Frontal cortex (tissue), 4 donors: Measurements from ENCODE around the gene CPNE6. TPM values are rescaled to one million over a fixed set of nuclear protein-coding genes. Genes with fewer than 3 reads are reported as not detected.

Experiments
- DNase-seq, 2 donors: peaks; one replicate each; pipeline ENCODE4 v3.0.0; 2012; ENCODE audit warnings: low spot score in 2 of 2
- FAIRE-seq: peaks from 2 replicates; lab custom pipeline; 2012; peaks lifted over from hg19 to GRCh38; lab: Jason Lieb, UNC
- total RNA-seq: library from RNA; depleted of rRNA; stranded (reverse); fragments of >200 nt; gene quantifications from one replicate; pipeline ENCODE4 v1.2.3, GENCODE V29; 2014
- donor health status: control.
- donor health status: control.
- donor health status: control.

Gene CPNE6
- total RNA-seq, 1 donor from 2014 or later, result 35.5 TPM

GRCh38 chr14:24066496-24067132 lies 4.7 kb upstream of the CPNE6 start:
- FAIRE-seq (no peak), DNase-seq (no peak)

GRCh38 chr14:24067133-24068082 lies 4.0 kb upstream of the CPNE6 start:
- DNase-seq (no peak), FAIRE-seq (no peak)

DNA sequence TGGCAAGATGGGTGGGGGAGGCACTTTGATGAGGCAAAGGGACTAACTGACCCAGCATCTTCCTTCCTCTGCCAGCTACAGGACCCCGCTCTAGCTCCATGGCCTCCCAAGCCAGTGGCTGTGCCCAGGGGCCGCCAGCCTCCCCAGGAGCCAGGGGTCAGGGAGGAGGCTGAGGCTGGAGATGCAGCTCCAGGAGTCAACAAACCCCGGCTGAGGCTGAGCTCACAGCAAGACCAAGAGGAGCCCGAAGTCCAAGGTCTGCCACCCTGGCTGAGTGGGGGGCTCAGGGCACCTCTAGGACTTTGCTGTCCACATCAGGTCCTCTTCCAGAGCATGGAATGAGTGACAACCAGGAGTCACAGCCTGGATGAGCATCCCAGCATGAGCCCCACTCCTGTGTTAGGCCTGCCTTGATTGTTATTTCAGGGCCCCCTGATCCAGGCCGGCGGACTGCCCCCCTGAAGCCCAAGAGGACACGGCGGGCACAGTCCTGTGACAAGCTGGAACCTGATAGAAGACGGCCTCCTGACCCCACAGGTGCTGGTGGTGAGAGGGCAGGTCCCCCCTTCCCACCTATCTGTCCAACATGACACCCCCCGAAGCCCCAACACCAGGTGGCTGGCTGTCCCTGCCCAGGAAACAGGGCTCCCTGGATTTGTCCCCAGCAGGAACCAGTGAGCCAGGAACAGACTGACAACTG lies 2.5 kb upstream of the CPNE6 start:
- FAIRE-seq, result no peak
- DNase-seq, result no peak

- FAIRE-seq (no peak), DNase-seq (no peak)
Measured at GRCh38 chr14:24069411-24069735, 2.0 kb upstream of the CPNE6 start.

GRCh38 chr14:24070285-24071143 lies 848 bp upstream of the CPNE6 start:
- DNase-seq (no peak), FAIRE-seq (no peak)

DNA sequence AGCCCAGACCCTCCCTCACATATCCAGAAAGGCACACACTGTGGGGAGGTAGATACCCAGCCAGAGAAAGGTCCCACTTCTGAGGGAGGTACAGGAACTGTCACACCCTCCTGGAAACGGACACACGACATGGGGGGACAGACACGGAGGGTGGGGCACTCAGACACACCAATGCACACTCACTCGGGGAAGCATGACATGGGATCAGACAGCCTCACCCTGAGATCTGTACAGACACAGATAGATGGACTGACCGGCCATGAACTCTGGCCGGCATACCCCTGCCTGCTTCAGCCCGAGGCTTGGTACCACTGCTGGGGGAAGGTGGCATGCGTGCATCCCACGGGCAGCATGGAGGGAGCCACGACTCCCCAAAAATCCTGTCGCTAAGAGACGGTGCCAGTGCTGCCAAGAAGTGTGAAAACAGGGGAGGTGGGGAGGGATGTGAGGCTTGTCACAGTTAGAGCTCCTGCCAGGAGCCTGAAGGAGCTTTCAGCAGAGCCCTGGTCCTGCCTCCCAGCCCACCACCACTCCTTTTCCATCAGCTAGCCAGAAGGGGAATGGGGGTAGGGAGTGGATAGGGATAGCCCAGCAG lies 571 bp downstream of the CPNE6 start:
- no peak for DNase-seq
- FAIRE-seq, result no peak

DNA sequence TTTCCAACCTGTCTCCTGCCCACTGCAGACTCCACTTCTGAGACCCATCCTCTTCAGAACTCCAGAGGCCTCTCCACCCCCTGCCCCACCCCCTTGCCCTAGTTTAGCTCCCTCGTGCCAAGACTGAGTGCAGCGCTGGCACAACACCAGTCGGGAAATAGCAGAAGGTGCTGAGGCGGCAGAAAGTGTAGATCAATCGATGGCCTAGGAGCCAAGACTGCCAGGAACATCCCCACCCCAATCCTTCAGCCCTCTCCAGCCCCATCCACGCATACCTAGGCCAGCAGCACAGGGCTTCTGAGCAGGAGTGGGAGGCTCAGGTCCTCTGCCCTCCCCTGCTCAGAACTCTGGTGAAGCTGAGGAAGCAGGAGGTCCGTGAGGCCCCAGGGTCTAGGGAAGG lies 1.1 kb downstream of the CPNE6 start:
- FAIRE-seq, result no peak
- DNase-seq, result no peak

GRCh38 chr14:24072881-24073877 lies 1.8 kb downstream of the CPNE6 start:
- DNase-seq, result no peak
- FAIRE-seq, result no peak

DNA sequence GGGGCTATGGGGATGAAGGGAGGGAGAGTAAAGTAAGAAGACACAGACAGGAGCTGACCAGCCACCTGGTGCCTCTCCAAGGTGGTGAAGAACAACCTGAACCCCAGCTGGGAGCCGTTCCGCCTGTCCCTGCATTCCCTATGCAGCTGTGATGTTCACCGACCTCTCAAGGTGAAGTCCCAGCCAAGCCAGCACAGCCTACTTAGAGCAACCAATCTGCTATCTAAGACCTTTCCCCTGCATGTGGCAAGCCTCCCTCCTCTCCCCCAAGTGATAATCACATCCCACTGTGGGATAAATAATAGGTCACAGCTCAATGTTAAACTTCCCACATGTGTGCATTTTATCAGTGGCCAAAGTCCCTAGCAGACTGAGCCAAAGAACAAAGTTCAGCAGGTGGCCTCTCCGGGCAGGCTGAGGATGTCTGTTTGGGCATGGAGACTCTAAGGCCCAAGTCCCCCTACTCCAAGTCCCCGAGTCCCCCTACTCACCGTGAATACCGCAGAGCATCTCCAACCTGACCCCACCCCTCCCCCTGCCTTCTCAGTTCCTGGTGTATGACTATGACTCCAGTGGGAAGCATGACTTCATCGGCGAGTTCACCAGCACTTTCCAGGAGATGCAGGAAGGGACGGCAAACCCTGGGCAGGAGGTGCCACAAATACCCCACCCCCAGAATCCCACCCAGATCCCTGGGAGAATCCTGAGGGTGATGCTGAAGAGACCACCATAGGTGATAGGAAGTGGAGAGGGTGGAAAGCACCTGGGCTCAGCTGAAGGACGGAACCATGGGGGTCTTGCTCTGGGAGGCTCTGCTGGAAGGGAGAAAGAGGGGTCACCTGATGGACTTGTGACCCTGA lies 3.5 kb downstream of the CPNE6 start:
- no peak for DNase-seq
- FAIRE-seq, result no peak

- DNase-seq (no peak), FAIRE-seq (no peak)
Measured at GRCh38 chr14:24075485-24076301, 4.3 kb downstream of the CPNE6 start.

- FAIRE-seq (no peak), DNase-seq (no peak)
Measured at GRCh38 chr14:24076302-24076601, 4.9 kb downstream of the CPNE6 start.

GRCh38 chr14:24077086-24077485 lies 5.7 kb downstream of the CPNE6 start:
- DNase-seq (no peak), FAIRE-seq (no peak)

DNA sequence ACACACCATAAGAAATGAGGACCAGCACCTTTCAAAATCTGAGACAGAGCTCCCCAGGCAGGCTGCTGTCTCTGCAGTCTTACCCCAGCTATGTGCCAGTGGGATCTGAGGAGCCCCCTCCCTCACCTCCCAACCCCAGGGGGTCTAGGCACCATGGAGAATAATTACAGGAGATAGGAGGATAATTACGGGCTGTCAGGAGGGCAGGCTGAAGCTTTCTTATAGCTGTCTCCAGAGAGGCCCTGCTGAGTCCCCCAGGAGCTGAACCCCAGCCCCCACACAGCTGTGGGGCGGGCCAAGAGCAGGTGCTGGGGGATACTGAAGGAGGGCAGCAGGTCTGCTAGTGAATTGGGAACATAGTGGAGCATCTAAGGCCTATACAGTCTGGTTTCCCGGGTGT lies 6.8 kb downstream of the CPNE6 start:
- no peak for FAIRE-seq

GRCh38 chr14:24079491-24080141 lies 8.3 kb downstream of the CPNE6 start:
- FAIRE-seq, result no peak

More for the DNA sequence above, 6.8 kb downstream of the CPNE6 start:
- no peak for DNase-seq

GRCh38 chr14:24080142-24080530 lies 8.8 kb downstream of the CPNE6 start:
- no peak for DNase-seq
- no peak for FAIRE-seq

More at GRCh38 chr14:24079491-24080141, 8.3 kb downstream of the CPNE6 start:
- DNase-seq, result no peak
